HepG2 (cell line): Measurements from ENCODE around the gene SH3BP2. TPM values are rescaled to one million over a fixed set of nuclear protein-coding genes. Genes with fewer than 3 reads are reported as not detected.

Experiments used
- AHDC1 ChIP-seq: sonication (generic); formaldehyde crosslinking; IDR thresholded peaks from 2 replicates; pipeline ENCODE4 v1.5.1; 2020; ENCODE audit warnings: mild to moderate bottlenecking, missing genetic modification reagents, borderline replicate concordance
- GZF1 ChIP-seq: sonication (generic); formaldehyde crosslinking; IDR thresholded peaks from 2 replicates; pipeline ENCODE4 v1.5.1; 2020; ENCODE audit warnings: mild to moderate bottlenecking, missing genetic modification reagents
- THAP8 ChIP-seq: sonication (generic); formaldehyde crosslinking; IDR thresholded peaks from 2 replicates; pipeline ENCODE4 v1.5.1; 2020; ENCODE audit warnings: missing genetic modification reagents, mild to moderate bottlenecking, borderline replicate concordance
- ZBTB10 ChIP-seq: sonication (generic); formaldehyde crosslinking; IDR thresholded peaks from 2 replicates; pipeline ENCODE4 v1.4.0; 2020; ENCODE audit warnings: missing genetic modification reagents, borderline replicate concordance
- ZNF160 ChIP-seq: sonication (generic); formaldehyde crosslinking; IDR thresholded peaks from 2 replicates; pipeline ENCODE4 v1.8.0; 2022; ENCODE audit warnings: mild to moderate bottlenecking, inconsistent platforms, missing genetic modification reagents
- ZNF580 ChIP-seq: IDR thresholded peaks from 2 replicates; pipeline ENCODE4 v1.6.1; 2016; ENCODE audit warnings: low read depth, borderline replicate concordance
- polyA plus RNA-seq, 8 experiments: library from polyadenylated mRNA; depleted of rRNA in 3 of 8; stranded (reverse) in 7 of 8; unstranded in 1 of 8; fragments of >200 nt; fragmentation: Illumina TruSeq in 4 of 8; extraction: Trizol in 4 of 8; gene quantifications; 2 replicates each; pipeline versions ENCODE4 v1.2.1 to v1.2.3, GENCODE V29; 2011 to 2016; ENCODE audit warnings: low read depth in 4 of 8, missing spikeins in 1 of 8, mixed read lengths in 1 of 8; ENCODE audit not compliant: insufficient read depth in 1 of 8
- total RNA-seq, 5 experiments: library from RNA; depleted of rRNA; stranded (reverse); fragments of >200 nt; fragmentation: Illumina TruSeq; extraction: Trizol; gene quantifications; 2 replicates each; pipeline ENCODE4 v1.2.3, GENCODE V29; 2016; ENCODE audit warnings: low read depth in 1 of 5
- TF ChIP-seq, protein P1 (sequence below): sonication (generic); formaldehyde crosslinking; IDR thresholded peaks from 2 replicates; pipeline ENCODE4 v1.4.0; 2020; ENCODE audit warnings: missing genetic modification reagents

SH3BP2 gene
- total and polyA plus RNA-seq, 2 of the 13 experiments (the other 11 are each of a cell fraction or from before 2014, with no cell fraction given): 16.9 to 34.5 TPM

DNA sequence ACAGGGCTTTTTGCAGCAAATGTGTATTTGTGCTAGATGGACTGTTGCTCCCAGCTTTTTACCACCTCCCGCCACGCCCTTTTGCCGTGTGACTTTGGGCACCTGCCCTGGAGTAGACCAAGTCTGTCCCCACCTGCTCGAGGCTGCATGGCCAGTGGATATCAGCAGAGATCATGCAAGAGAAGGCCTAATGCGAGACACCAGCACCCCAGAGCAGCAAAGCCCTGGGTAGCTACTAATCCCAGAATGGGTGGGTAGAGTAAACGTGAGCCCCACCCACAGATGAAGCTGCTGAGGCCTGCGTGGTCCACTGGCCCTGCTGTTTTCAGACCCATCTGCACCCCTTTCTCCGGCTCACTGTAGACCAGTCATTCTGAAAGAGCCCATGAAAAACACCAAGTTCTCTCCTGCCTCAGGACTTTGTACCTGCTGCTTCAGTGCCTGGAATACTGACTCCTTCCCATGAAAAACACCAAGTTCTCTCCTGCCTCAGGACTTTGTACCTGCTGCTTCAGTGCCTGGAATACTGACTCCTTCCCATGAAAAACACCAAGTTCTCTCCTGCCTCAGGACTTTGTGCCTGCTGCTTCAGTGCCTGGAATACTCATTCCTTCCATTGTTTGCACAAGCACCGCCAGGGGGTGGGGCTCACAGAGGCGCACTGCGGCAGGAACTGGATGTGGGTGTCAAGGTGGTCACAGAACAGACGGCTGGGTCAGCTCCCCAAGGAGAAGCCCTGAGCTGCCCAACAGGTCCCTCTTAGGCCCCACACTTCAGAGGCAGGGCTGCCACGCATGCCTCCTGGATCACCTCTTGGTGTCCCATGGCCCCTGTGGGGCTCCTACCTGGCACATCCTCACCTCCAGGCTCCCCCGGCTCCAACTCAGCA is 31.6 kb upstream of the SH3BP2 start (continued):
- TF ChIP-seq, protein P1, sequence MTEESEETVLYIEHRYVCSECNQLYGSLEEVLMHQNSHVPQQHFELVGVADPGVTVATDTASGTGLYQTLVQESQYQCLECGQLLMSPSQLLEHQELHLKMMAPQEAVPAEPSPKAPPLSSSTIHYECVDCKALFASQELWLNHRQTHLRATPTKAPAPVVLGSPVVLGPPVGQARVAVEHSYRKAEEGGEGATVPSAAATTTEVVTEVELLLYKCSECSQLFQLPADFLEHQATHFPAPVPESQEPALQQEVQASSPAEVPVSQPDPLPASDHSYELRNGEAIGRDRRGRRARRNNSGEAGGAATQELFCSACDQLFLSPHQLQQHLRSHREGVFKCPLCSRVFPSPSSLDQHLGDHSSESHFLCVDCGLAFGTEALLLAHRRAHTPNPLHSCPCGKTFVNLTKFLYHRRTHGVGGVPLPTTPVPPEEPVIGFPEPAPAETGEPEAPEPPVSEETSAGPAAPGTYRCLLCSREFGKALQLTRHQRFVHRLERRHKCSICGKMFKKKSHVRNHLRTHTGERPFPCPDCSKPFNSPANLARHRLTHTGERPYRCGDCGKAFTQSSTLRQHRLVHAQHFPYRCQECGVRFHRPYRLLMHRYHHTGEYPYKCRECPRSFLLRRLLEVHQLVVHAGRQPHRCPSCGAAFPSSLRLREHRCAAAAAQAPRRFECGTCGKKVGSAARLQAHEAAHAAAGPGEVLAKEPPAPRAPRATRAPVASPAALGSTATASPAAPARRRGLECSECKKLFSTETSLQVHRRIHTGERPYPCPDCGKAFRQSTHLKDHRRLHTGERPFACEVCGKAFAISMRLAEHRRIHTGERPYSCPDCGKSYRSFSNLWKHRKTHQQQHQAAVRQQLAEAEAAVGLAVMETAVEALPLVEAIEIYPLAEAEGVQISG (CRISPR knock-in tag): peak; percentile 45; the same call in 1 of the 2 replicates
- no peak for TF ChIP-seq THAP8 (CRISPR knock-in tag)
- TF ChIP-seq GZF1 (CRISPR knock-in tag): no peak
- 0 out of 2 replicates have a peak, but pooled peaks have one; percentile 15 for TF ChIP-seq AHDC1 (CRISPR knock-in tag)
- TF ChIP-seq ZNF160 (CRISPR knock-in tag): no peak
- TF ChIP-seq ZBTB10 (CRISPR knock-in tag): peak; percentile 55; the same call in 1 of the 2 replicates
- peak; percentile 91; the same call in 1 of the 2 replicates for TF ChIP-seq ZNF580
